Cerebellar cortex (tissue), 1 donor: ENCODE measurements around the gene LNX2.
A peak's percentile ranks its signal among the peaks of the same experiment; 100 is the strongest.
"Not testable (repeated sequence)": the region's sequence is repeated elsewhere in the genome, so short reads cannot be mapped to it uniquely, and the experiment has no call there.

Source experiments
- DNase-seq: peaks from one replicate; pipeline ENCODE4 v3.0.0-alpha.2; 2015; ENCODE audit warnings: low spot score

LNX2 gene

GRCh38 chr13:27636589-27637288 is 16.4 kb upstream of the LNX2 start:
- no peak for DNase-seq

GRCh38 chr13:27635266-27635665 is 14.9 kb upstream of the LNX2 start:
- DNase-seq = no peak

DNA sequence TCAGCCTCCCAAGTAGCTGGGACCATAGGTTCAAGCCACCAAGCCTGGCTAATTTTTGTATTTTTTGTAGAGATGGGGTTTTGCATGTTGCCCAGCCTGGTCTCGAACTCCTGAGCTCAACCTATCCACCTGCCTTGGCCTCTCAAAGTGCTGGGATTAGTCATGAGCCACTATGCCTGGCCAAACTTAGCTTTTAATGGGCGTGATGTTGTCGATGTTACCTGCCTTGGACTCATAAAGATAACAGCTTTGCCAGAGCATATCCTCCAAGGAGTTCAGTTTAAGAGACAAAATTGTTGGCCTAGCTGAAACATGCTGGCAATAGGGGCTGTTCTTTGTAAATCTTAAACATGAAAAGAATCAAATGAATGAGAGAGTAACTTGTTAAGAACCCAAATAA is 14.5 kb upstream of the LNX2 start:
- DNase-seq = no peak

DNA sequence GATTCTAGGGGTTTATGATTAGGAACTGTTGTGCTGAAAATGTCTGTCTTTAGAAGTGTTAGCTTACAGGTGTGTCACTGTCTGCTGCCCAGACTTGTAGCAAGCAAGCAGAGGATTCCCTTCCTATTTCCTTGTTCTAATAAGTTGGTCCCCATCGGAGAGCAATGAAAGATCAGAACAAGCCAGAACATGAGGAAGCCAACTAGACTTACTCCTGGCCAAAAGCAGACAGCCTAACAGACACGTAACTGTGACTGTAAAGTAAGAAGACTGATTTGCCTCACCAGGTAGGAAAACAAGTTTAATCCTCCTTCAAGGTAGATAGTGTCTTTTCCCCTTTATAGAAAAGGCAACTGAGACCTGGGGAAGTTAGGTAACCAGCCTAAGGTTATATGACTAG is 13.9 kb upstream of the LNX2 start:
- no peak for DNase-seq

- peak; percentile 60 for DNase-seq
These were observed 12.3 kb upstream of the LNX2 start for GRCh38 chr13:27632648-27633047.

- peak; percentile 58 for DNase-seq
These were observed 11.9 kb upstream of the LNX2 start for GRCh38 chr13:27632214-27632613.

- no peak for DNase-seq
These were observed 11.3 kb upstream of the LNX2 start for GRCh38 chr13:27631665-27632064.

GRCh38 chr13:27631156-27631555 is 10.8 kb upstream of the LNX2 start:
- peak; percentile 40 for DNase-seq

DNA sequence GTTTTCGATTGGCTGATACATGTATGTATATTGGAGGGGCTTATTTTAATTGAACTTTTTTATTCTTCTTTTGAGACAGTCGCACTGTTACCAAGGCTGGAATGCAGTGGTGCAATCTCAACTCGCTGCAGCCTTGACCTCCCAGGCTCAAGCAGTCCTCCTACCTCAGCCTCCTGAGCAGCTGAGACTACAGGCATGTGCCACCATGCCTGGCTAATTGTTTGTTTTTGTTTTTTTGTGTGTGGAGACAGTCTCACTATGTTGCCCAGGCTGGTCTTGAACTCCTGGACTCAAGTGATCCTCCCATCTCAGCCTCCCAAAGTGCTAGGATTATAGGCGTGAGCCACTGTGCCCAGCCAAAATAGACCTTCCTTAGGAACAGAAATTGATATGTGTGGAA is 8.4 kb upstream of the LNX2 start:
- not testable (repeated sequence) for DNase-seq

GRCh38 chr13:27628081-27628480 is 7.8 kb upstream of the LNX2 start:
- DNase-seq = peak; percentile 35

DNA sequence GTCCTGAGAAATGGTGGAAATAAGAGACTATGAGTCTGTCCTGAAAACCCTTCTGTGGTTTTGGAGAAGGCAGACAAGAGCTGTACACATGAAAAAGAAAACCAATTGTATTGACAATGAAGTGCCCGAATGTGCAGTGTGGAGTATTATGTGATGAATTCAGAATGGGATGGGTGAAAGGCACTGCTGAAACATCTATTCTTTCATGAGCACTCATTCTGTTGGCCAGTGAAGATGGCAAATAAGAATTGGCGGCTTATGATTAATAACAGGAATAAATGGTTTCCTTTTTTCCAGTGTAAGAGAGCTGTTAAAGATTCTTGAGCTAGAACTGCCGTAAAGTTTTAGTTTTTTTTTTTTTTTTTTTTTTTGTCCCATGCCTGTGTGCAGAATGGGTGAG is 7.1 kb upstream of the LNX2 start:
- DNase-seq = no peak

DNA sequence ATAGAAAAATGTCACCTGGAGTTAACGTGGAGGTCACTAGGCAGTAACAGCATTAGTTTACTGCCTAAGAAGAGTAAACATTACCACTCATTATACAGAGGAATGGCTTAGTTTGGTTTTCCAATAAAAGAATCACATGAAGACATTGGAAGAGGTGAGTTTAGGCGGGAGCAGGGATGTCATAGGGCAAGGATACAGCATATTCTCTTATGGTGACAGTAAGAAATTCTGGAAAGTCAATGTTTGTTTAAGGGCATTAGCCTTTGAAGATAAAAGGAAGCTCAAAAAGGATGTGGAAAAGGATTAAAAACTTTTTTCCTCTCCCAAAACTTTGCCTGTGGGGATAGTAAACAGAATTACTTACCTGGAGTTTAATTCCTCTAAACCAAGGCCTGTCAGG is 5.5 kb upstream of the LNX2 start:
- no peak for DNase-seq

- no peak for DNase-seq
These were observed 3.7 kb upstream of the LNX2 start for GRCh38 chr13:27624071-27624470.

- DNase-seq = no peak
These were observed 2.6 kb upstream of the LNX2 start for GRCh38 chr13:27622881-27623280.

DNA sequence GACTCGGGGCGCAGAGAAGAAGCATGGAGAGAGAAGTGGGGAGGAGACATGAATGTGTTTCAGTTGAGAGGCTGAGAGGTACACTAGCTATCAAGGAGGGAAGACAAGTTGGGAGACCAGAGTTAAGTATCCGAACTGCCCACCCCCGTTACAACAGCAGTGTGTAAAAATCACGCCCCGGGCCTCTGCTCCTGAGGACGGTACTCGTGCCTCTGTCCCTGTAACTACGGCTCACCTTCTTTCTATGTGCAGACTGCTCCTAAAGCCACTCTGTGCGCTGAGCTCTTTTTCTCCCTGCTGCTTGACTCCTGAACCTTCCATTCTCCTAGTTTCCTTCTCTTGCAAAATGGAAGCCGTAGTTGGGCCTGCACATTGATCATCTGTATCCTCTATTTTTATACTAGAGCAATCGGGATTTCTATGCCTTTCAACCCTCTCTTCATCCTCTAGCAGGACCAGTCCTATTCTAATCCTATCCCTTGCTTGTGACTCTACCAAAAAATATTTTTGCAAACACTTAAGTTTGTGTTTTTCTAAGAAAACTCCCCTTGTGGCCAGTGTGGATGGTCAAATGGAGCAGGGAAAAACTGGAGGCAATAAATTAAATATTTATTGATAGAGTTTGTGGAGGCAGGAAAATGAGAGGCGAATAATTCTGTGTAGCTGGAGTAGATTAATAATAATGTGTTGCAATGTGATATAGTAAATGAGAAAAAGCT is 1.9 kb upstream of the LNX2 start:
- DNase-seq = peak; percentile 39

GRCh38 chr13:27621366-27622101 is 1.2 kb upstream of the LNX2 start, which contains the start of gene POLR1D:
Gene POLR1D (plus strand): TSS chr13:27621892. CDS start chr13:27621984, 92 bp downstream.
- DNase-seq = peak; percentile 82

GRCh38 chr13:27621116-27621365 is 712 bp upstream of the LNX2 start:
- DNase-seq = no peak

DNA sequence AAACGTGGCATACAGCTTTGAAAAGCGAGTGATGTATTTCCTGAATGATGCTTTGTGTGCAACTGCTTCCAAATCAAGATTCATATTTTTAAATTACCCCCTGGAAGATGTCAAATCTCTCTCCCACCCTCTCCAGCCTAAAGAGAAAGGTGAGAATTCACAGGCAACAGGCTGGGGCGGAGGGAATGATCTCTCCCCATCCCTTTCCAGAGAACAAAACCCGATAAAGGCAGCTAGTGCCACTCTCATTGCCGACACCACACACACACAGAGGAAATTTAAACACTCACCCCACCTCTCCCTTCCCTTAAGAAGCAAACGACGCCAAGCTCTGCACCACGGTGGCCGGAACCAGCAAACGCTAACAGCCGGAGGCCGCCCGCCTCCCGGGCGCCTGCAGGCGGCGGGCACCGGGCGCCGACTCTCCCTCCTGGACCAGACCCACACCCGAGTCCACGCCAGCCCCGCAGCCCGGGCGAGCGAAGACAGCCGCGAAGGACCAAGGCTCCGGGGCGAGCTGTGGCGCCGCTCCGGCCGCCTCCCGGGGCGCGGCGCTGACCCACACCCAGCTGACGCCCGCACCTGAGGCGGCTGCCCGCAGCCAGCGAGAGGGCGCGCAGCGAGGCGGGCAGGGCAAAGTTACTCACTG is 477 bp downstream of the LNX2 start:
- peak; percentile 48 for DNase-seq

DNA sequence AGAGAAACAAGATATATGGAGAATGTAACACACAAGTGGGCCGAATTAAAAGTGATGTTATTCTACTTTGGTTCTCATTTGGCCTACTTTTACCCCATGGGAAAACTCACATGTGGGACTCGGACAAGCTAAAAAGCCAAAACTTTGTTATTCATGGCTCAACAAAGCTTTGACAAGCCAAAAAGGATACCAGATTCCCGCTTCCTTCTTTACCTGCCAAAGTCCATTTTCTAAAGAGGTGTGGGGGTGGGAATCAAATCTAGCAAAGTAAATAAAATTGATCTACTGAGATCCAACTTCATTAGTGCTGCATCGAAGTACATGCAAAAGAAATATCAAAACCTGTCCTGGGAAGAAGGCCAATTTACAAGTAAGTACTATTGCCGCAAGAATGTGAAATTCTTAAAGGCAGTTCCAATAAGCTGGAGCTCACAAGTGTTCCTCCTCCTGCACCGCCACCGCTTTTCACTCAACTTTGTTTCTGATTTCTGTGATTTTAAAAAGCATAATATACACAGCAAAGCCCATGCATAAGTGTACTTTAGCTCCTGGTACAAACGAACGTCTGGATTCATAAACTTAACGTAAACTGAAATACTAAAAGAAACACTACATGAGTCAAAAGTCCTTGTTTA is 1.1 kb downstream of the LNX2 start:
- DNase-seq = no peak

GRCh38 chr13:27617881-27618321 is 2.4 kb downstream of the LNX2 start:
- no peak for DNase-seq

DNA sequence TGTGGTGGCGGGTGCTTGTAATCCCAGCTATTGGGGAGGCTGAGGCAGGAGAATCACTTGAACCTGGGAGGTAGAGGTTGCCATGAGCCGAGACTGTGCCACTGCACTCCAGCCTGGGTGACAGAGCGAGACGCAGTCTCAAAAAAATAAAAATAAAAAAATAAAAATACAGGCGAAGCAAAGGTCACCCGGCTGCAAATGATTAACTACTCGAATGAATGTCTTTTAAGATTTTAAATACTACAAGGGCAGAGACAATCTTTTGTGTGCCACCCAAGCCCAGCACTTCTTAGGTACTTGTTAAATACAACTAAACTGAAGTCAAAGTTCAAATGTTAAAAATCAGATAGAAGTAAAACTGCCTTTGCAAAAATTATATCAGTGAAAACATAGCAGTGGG is 6.7 kb downstream of the LNX2 start:
- DNase-seq = no peak

DNA sequence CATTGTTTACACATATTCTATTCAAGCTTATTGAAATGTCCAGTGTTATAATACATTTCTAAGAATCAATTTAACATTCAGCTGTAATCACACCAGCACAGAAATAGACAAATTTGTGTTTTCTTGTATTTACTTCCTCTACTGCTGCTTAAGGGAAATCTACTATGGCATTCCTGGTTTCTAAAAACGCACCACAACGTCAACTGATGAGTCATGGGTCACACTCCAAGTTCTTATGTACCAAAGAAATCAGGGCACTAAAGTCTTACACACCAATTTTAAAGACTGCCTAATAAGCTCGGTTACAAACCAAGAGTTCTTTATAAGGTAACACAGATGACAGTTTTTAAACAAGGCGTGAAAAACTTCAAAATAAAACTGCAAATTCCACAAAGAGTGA is 13.2 kb downstream of the LNX2 start:
- no peak for DNase-seq
